GM12878 (cell line): ENCODE measurements around the gene INSC. TPM values are rescaled to one million over a fixed set of nuclear protein-coding genes. Genes with fewer than 3 reads are reported as not detected.

ENCODE experiments used
- ATAC-seq: fragments of 200-7000 bp; cut with Tn5 transposase; 3 replicates; pipeline ENCODE4 v1.9.1; 2020; ENCODE audit warnings: mild to moderate bottlenecking, moderate library complexity
- BruUV-seq: library from RNA; stranded (reverse); fragments of 400-500 nt; replicated peaks from 2 replicates; lab custom pipeline; 2021; lab: Mats Ljungman, UMichigan
- CTCF ChIA-PET: fragments of 300-600 bp; sonication (Branson Sonifier 250); formaldehyde crosslinking; extraction: SDS; loops from one replicate; lab custom pipeline; 2021; ENCODE audit warnings: inconsistent platforms; lab: Yijun Ruan, JAX
- POLR2A ChIA-PET: fragments of 350-600 bp; formaldehyde crosslinking; extraction: SDS; loops from one replicate; lab custom pipeline; 2021; ENCODE audit warnings: inconsistent platforms; lab: Charles Lee
- RAD21 ChIA-PET: fragments of 300-600 bp; sonication (Branson Sonifier 250); formaldehyde crosslinking; loops from one replicate; lab custom pipeline; 2023; ENCODE audit warnings: antibody characterized with exemption; ENCODE audit not compliant: unreplicated experiment; lab: Charles Lee
- SMC1A ChIA-PET: fragments of 300-600 bp; sonication (Branson Sonifier 250); formaldehyde crosslinking; loops from one replicate; lab custom pipeline; 2023; ENCODE audit not compliant: unreplicated experiment, uncharacterized antibody; lab: Charles Lee
- DNase-seq: peaks from one replicate; pipeline ENCODE4 v3.0.0-alpha.2; 2011; ENCODE audit warnings: low read depth, low spot score
- FAIRE-seq: peaks from 3 replicates; lab custom pipeline; 2011; peaks lifted over from hg19 to GRCh38; lab: Jason Lieb, UNC
- H2AFZ ChIP-seq: 2 replicates; pipeline ENCODE4 v1.6.0; 2011; ENCODE audit warnings: low read depth, low read length, control low read depth; ENCODE audit not compliant: control insufficient read depth
- H3K27ac ChIP-seq: 2 replicates; pipeline ENCODE4 v1.5.1; 2011; ENCODE audit warnings: control low read depth; ENCODE audit not compliant: control insufficient read depth, insufficient read depth
- H3K27me3 ChIP-seq, 2 experiments: replicated peaks in 1 of 2; 2 replicates each; pipeline versions ENCODE4 v1.6.0 to v1.6.1; 2011; ENCODE audit warnings: low read length in 1 of 2; ENCODE audit not compliant: control insufficient read depth in 2 of 2, insufficient read depth in 2 of 2
- H3K36me3 ChIP-seq, 2 experiments: 2 replicates each; pipeline ENCODE4 v1.5.1; 2011; ENCODE audit warnings: low read length in 1 of 2; ENCODE audit not compliant: control insufficient read depth in 2 of 2, insufficient read depth in 2 of 2
- H3K4me1 ChIP-seq: 2 replicates; pipeline ENCODE4 v1.6.1; 2011; ENCODE audit warnings: mild to moderate bottlenecking, low read length, moderate library complexity, mixed read lengths; ENCODE audit not compliant: control insufficient read depth, insufficient read depth
- H3K4me2 ChIP-seq: 2 replicates; pipeline ENCODE4 v1.6.0; 2011; ENCODE audit warnings: control low read depth; ENCODE audit not compliant: control insufficient read depth, insufficient read depth
- H3K4me3 ChIP-seq: fragments of 200-600 bp; sonication (generic); 2 replicates; pipeline ENCODE4 v1.5.1; 2016
- H3K79me2 ChIP-seq: 2 replicates; pipeline ENCODE4 v1.6.0; 2011; ENCODE audit warnings: low read length; ENCODE audit not compliant: control insufficient read depth, insufficient read depth
- H3K9ac ChIP-seq: 2 replicates; pipeline ENCODE4 v1.8.0; 2011; ENCODE audit warnings: low read length, control low read depth, mixed read lengths; ENCODE audit not compliant: control insufficient read depth, insufficient read depth
- H3K9me3 ChIP-seq: replicated peaks from 3 replicates; pipeline ENCODE4 v1.5.1; 2011; ENCODE audit warnings: mild to moderate bottlenecking, low read length; ENCODE audit not compliant: control insufficient read depth, insufficient read depth
- H4K20me1 ChIP-seq: 2 replicates; pipeline ENCODE4 v1.6.0; 2011; ENCODE audit not compliant: control insufficient read depth, insufficient read depth
- CBX5 ChIP-seq: sonication (generic); IDR thresholded peaks from 2 replicates; pipeline ENCODE4 v1.6.1; 2016; ENCODE audit warnings: low read depth, moderate library complexity, mild to moderate bottlenecking, inconsistent platforms
- HDGF ChIP-seq: fragments of 450-650 bp; IDR thresholded peaks from 2 replicates; pipeline ENCODE4 v1.6.1; 2016; ENCODE audit warnings: antibody characterized with exemption
- KAT2A ChIP-seq: conservative IDR thresholded peaks from 2 replicates; pipeline ENCODE4 v1.6.1; 2011; ENCODE audit warnings: low read depth, low read length; ENCODE audit not compliant: control insufficient read depth
- NR2C1 ChIP-seq: fragments of 450-650 bp; IDR thresholded peaks from 2 replicates; pipeline ENCODE4 v1.6.1; 2017; ENCODE audit warnings: antibody characterized with exemption, mild to moderate bottlenecking, moderate library complexity
- RUNX3 ChIP-seq: IDR thresholded peaks from 2 replicates; pipeline ENCODE4 v1.6.1; 2012; ENCODE audit warnings: low read length, inconsistent platforms
- SUZ12 ChIP-seq: fragments of 200-600 bp; sonication (generic); IDR thresholded peaks from one replicate; pipeline ENCODE4 v1.6.1; 2018; ENCODE audit warnings: antibody characterized with exemption, mild to moderate bottlenecking; ENCODE audit not compliant: unreplicated experiment
- TBL1XR1 ChIP-seq: IDR thresholded peaks from 2 replicates; pipeline ENCODE4 v1.6.1; 2012; ENCODE audit warnings: low read depth, low read length, improper control_type of control experiment
- ZNF207 ChIP-seq: fragments of 450-650 bp; IDR thresholded peaks from 2 replicates; pipeline ENCODE4 v1.6.1; 2014; ENCODE audit warnings: antibody characterized with exemption, mild to moderate bottlenecking, borderline replicate concordance
- WGBS: methylation state at CpG from one replicate; pipeline ENCODE4 v1.1.6; 2016; ENCODE audit warnings: low lambda C conversion rate; ENCODE audit not compliant: insufficient replicate concordance, insufficient coverage; ENCODE audit errors: missing lambda C conversion rate; 5-methylcytosine and 5-hydroxymethylcytosine counted together
- in situ Hi-C: fragments of 300-500 bp; cut with MboI; formaldehyde crosslinking; loops from 9 replicates; pipeline ENCODE4 v1.14.3; 2018; ENCODE audit warnings: mixed read lengths
- intact Hi-C: fragments of 100-400 bp; cut with micrococcal nuclease; formaldehyde crosslinking; loops from one replicate; pipeline ENCODE4 v1.14.2; 2022; ENCODE audit not compliant: unreplicated experiment
- polyA plus RNA-seq, 11 experiments: library from polyadenylated mRNA; depleted of rRNA in 4 of 11; unstranded in 6 of 11; stranded (reverse) in 5 of 11; fragments of >200 nt; fragmentation: Nextera tagmentation in 4 of 11; fragmentation: Illumina TruSeq in 1 of 11; extraction: Ambion mirVana in 4 of 11; extraction: Trizol in 1 of 11; gene quantifications; 1 replicate in 1 of 11; 2 replicates in 10 of 11; pipeline versions ENCODE4 v1.2.1 to v1.2.3, GENCODE V29; 2011 to 2016; ENCODE audit warnings: inconsistent platforms in 2 of 11, missing spikeins in 2 of 11, low read depth in 1 of 11
- total RNA-seq, 4 experiments: library from RNA; depleted of rRNA in 3 of 4; stranded (reverse); fragments of >200 nt in 3 of 4; fragmentation: Illumina TruSeq in 1 of 4; extraction: Trizol in 1 of 4; gene quantifications; 2 replicates each; pipeline versions ENCODE4 v1.2.1 to v1.2.3, GENCODE V29; 2013 to 2021
- TF ChIP-seq, protein P1 (sequence below): fragments of 450-650 bp; IDR thresholded peaks from 2 replicates; pipeline ENCODE4 v1.6.1; 2017; ENCODE audit warnings: antibody characterized with exemption, mild to moderate bottlenecking, moderate library complexity

Gene INSC
- total and polyA plus RNA-seq, 10 of the 15 experiments (the other 5 are each of a cell fraction or from before 2014, with no cell fraction given) = 0.13 to 0.33 TPM; not detected in 8

- H3K9ac ChIP-seq = no peak overlapping the region
- H3K27me3 ChIP-seq = no peaks in the 10 kb centered on the region
- no peaks in the 10 kb centered on the region for H3K36me3 ChIP-seq
- H3K79me2 ChIP-seq = no peaks in the 10 kb centered on the region
- FAIRE-seq (no peak), DNase-seq (no peak), ATAC-seq (no peak)
- BruUV-seq = no TSS peak
- no peaks in the 10 kb centered on the region; the same call in 2 of the 3 replicates for H3K9me3 ChIP-seq
- H3K4me1 ChIP-seq = peaks cover 31% of the 10 kb centered on the region
- H3K27ac ChIP-seq = no peak overlapping the region
- TF ChIP-seq CBX5 (no peak), RUNX3 (no peak), TBL1XR1 (no peak), ZNF207 (no peak), KAT2A (no peak), HDGF (no peak), SUZ12 (no peak), NR2C1 (no peak)
- TF ChIP-seq, protein P1, sequence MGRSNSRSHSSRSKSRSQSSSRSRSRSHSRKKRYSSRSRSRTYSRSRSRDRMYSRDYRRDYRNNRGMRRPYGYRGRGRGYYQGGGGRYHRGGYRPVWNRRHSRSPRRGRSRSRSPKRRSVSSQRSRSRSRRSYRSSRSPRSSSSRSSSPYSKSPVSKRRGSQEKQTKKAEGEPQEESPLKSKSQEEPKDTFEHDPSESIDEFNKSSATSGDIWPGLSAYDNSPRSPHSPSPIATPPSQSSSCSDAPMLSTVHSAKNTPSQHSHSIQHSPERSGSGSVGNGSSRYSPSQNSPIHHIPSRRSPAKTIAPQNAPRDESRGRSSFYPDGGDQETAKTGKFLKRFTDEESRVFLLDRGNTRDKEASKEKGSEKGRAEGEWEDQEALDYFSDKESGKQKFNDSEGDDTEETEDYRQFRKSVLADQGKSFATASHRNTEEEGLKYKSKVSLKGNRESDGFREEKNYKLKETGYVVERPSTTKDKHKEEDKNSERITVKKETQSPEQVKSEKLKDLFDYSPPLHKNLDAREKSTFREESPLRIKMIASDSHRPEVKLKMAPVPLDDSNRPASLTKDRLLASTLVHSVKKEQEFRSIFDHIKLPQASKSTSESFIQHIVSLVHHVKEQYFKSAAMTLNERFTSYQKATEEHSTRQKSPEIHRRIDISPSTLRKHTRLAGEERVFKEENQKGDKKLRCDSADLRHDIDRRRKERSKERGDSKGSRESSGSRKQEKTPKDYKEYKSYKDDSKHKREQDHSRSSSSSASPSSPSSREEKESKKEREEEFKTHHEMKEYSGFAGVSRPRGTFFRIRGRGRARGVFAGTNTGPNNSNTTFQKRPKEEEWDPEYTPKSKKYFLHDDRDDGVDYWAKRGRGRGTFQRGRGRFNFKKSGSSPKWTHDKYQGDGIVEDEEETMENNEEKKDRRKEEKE = no peak
- no peak overlapping the region for H3K4me2 ChIP-seq
- SMC1A ChIA-PET = interaction anchor here (1.2 to 3.7 kb wide), 3 partner anchors 9 to 96 kb away, joined by 3 to 23 read pairs (median 3); no protein-coding TSS in a partner anchor
- H4K20me1 ChIP-seq = no peaks in the 10 kb centered on the region
- RAD21 ChIA-PET = interaction anchor here (0.6 to 1.3 kb wide), 2 partner anchors 11 to 18 kb away, joined by 3 to 5 read pairs; no protein-coding TSS in a partner anchor
- H3K4me3 ChIP-seq = no peak overlapping the region
- WGBS = 94% methylated on average over 3 of the region's 3 CpGs
- H2AFZ ChIP-seq = no peak overlapping the region
- POLR2A ChIA-PET = no interaction called here
- intact Hi-C loops (no loop called here), in situ Hi-C loops (no loop called here)
- CTCF ChIA-PET = interaction anchor here (0.9 to 4.7 kb wide), 2 partner anchors 11 to 18 kb away, joined by 4 to 33 read pairs; no protein-coding TSS in a partner anchor
These were observed 3.5 kb upstream of the INSC start for GRCh38 chr11:15111215-15111614.
